K562 (cell line): ENCODE results near the gene RELL2. TPM values are rescaled to one million over a fixed set of nuclear protein-coding genes. Genes with fewer than 3 reads are reported as not detected.

ENCODE experiments used
- ETV1 ChIP-seq: fragments of 450-650 bp; conservative IDR thresholded peaks from 2 replicates; pipeline ENCODE4 v1.6.1; 2016; ENCODE audit warnings: missing genetic modification characterization, control low read depth, low read depth, missing compliant biosample characterization
- FOXP1 ChIP-seq: sonication (generic); formaldehyde crosslinking; IDR thresholded peaks from 2 replicates; pipeline ENCODE4 v1.8.0; 2022; ENCODE audit warnings: mild to moderate bottlenecking, missing genetic modification reagents
- NRF1 ChIP-seq, 2 experiments: fragments of 450-650 bp; IDR thresholded peaks in 1 of 2; conservative IDR thresholded peaks in 1 of 2; 2 replicates each; pipeline ENCODE4 v1.6.1; 2014; ENCODE audit warnings: mild to moderate bottlenecking in 2 of 2
- REST ChIP-seq, 2 experiments: fragments of 450-650 bp; formaldehyde crosslinking in 1 of 2; IDR thresholded peaks; 2 replicates each; pipeline versions ENCODE4 v1.4.0 to v1.6.1; 2014 to 2020; ENCODE audit warnings: mild to moderate bottlenecking in 2 of 2, borderline replicate concordance in 1 of 2, low read depth in 1 of 2
- RNF219 ChIP-seq: fragments of 250-450 bp; sonication (Bioruptor Pico); IDR thresholded peaks from 2 replicates; pipeline ENCODE4 v1.5.0; 2022; ENCODE audit warnings: mild to moderate bottlenecking
- SRSF1 ChIP-seq: fragments of 200-400 bp; formaldehyde crosslinking; IDR thresholded peaks from 2 replicates; pipeline ENCODE4 v1.6.1; 2017; ENCODE audit warnings: mild to moderate bottlenecking, low read depth, low read length, moderate library complexity
- polyA plus RNA-seq, 8 experiments: library from polyadenylated mRNA; depleted of rRNA in 4 of 8; stranded (reverse) in 5 of 8; unstranded in 3 of 8; fragments of >200 nt; fragmentation: Nextera tagmentation in 2 of 8; fragmentation: Illumina TruSeq in 1 of 8; extraction: Ambion mirVana in 2 of 8; extraction: Trizol in 1 of 8; gene quantifications; 2 replicates each; pipeline versions ENCODE4 v1.2.1 to v1.2.3, GENCODE V29; 2011 to 2014; ENCODE audit warnings: inconsistent platforms in 1 of 8, missing spikeins in 1 of 8
- total RNA-seq, 7 experiments: library from RNA; depleted of rRNA in 6 of 7; stranded (reverse); fragments of >200 nt in 6 of 7; fragmentation: Illumina TruSeq in 2 of 7; extraction: Trizol in 2 of 7; gene quantifications; 2 replicates each; pipeline versions ENCODE4 v1.2.1 to v1.2.3, GENCODE V29; 2011 to 2021; ENCODE audit warnings: low replicate concordance in 1 of 7
- TF ChIP-seq, protein P1 (sequence below): fragments of 450-650 bp; IDR thresholded peaks from 2 replicates; pipeline ENCODE4 v1.6.1; 2016; ENCODE audit warnings: low read depth

The RELL2 gene
- total and polyA plus RNA-seq, 9 of the 15 experiments (the other 6 are each of a cell fraction or from before 2014, with no cell fraction given): 0.06 to 36.0 (median 14.3) TPM

DNA sequence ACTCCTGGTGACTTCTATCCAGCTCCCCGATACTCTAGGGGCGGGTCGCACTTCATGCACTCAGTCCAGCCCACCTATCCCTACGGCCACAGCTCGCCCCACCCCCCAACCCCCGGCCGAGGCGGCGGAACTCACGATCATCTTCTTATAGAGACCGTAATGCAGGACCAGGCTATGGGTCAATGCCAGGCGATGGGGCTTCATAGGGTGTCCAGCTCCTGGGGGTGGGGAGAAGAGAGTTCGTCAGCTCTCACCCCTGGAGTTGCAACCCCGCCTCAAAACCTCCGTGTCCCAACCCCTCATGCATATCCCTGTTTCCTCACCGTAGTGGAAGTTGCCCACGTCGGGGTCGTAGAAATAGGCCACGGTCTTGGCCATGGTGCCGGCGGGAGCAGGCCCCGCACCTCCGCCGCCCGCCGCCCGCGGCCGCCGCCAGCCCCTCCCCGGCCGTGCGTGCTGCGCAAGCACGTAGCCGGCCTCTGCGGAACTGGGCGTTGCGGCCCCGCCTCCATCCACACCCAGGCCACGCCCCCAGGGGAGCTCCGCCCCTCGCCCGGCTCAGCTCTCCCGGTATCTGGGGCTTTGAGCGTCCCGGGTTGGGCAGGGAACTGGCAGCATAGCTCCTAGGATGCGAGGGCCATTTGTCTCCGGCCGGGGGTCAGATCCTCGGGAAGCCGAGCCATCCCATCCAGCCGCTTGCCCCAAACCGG is at the start of gene RELL2, which contains the start of gene HDAC3 (continued):
- no peak for TF ChIP-seq RNF219 (CRISPR knock-in tag)
- no peak for TF ChIP-seq ETV1 (tag)
- TF ChIP-seq NRF1 (conservative IDR thresholded peaks at IDR 0.05 in 1 of 2, IDR thresholded peaks at IDR 0.05 in 1 of 2): peak; percentile 89 to 90; a peak in 2 of 4 replicates
- TF ChIP-seq FOXP1: peak; percentile 65
- peak; percentile 31; the same call in 1 of the 2 replicates for TF ChIP-seq REST (IDR thresholded peaks at IDR 0.05; ENCODE audit: borderline replicate concordance)
- peak; percentile 62; the same call in 1 of the 2 replicates for TF ChIP-seq REST (CRISPR knock-in tag; IDR thresholded peaks at IDR 0.05; ENCODE audit: low read depth)
- TF ChIP-seq SRSF1: no peak
- TF ChIP-seq, protein P1, sequence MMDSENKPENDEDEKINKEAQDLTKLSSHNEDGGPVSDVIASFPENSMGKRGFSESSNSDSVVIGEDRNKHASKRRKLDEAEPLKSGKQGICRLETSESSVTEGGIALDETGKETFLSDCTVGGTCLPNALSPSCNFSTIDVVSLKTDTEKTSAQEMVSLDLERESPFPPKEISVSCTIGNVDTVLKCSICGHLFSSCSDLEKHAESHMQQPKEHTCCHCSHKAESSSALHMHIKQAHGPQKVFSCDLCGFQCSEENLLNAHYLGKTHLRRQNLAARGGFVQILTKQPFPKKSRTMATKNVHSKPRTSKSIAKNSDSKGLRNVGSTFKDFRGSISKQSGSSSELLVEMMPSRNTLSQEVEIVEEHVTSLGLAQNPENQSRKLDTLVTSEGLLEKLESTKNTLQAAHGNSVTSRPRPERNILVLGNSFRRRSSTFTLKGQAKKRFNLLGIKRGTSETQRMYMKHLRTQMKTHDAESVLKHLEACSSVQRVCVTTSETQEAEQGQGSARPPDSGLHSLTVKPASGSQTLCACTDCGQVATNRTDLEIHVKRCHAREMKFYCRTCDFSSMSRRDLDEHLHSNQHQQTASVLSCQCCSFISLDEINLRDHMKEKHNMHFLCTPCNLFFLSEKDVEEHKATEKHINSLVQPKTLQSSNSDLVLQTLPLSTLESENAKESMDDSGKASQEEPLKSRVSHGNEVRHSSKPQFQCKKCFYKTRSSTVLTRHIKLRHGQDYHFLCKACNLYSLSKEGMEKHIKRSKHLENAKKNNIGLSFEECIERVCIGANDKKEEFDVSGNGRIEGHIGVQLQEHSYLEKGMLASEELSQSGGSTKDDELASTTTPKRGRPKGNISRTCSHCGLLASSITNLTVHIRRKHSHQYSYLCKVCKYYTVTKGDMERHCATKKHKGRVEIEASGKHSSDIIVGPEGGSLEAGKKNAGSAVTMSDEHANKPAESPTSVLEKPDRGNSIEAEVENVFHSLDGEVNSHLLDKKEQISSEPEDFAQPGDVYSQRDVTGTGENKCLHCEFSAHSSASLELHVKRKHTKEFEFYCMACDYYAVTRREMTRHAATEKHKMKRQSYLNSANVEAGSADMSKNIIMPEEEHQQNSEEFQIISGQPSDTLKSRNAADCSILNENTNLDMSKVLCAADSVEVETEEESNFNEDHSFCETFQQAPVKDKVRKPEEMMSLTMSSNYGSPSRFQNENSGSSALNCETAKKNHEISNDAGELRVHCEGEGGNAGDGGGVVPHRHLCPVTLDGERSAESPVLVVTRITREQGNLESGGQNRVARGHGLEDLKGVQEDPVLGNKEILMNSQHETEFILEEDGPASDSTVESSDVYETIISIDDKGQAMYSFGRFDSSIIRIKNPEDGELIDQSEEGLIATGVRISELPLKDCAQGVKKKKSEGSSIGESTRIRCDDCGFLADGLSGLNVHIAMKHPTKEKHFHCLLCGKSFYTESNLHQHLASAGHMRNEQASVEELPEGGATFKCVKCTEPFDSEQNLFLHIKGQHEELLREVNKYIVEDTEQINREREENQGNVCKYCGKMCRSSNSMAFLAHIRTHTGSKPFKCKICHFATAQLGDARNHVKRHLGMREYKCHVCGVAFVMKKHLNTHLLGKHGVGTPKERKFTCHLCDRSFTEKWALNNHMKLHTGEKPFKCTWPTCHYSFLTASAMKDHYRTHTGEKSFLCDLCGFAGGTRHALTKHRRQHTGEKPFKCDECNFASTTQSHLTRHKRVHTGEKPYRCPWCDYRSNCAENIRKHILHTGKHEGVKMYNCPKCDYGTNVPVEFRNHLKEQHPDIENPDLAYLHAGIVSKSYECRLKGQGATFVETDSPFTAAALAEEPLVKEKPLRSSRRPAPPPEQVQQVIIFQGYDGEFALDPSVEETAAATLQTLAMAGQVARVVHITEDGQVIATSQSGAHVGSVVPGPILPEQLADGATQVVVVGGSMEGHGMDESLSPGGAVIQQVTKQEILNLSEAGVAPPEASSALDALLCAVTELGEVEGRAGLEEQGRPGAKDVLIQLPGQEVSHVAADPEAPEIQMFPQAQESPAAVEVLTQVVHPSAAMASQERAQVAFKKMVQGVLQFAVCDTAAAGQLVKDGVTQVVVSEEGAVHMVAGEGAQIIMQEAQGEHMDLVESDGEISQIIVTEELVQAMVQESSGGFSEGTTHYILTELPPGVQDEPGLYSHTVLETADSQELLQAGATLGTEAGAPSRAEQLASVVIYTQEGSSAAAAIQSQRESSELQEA: 0 out of 2 replicates have a peak, but pooled peaks have one; percentile 14
